K562 (cell line): ENCODE data around the gene GALNT18. TPM values are rescaled to one million over a fixed set of nuclear protein-coding genes. Genes with fewer than 3 reads are reported as not detected.

Source experiments
- ATAC-seq: fragments of 200-7000 bp; cut with Tn5 transposase; 3 replicates; pipeline ENCODE4 v1.9.1; 2020; ENCODE audit warnings: moderate library complexity
- BruUV-seq: library from RNA; stranded (reverse); fragments of 400-500 nt; replicated peaks from 2 replicates; lab custom pipeline; 2021; lab: Mats Ljungman, UMichigan
- CTCF ChIA-PET: fragments of 300-600 bp; formaldehyde crosslinking; extraction: SDS; loops from one replicate; lab custom pipeline; 2021; ENCODE audit warnings: low intra/inter-chr PET ratio; lab: Yijun Ruan, JAX
- POLR2A ChIA-PET: fragments of 300-600, 350-650 bp; sonication (Branson Sonifier 250); formaldehyde crosslinking; extraction: SDS; loops from one replicate; lab custom pipeline; 2021; ENCODE audit warnings: antibody characterized with exemption, inconsistent platforms; lab: Yijun Ruan, JAX
- DNase-seq, 4 experiments: peaks; one replicate each; pipeline versions ENCODE4 v3.0.0 to v3.0.0-alpha.2; 2011 to 2018; ENCODE audit warnings: low spot score in 3 of 4, mixed read lengths in 3 of 4; ENCODE audit errors: extremely low read depth in 1 of 4
- FAIRE-seq: peaks from 2 replicates; lab custom pipeline; 2011; peaks lifted over from hg19 to GRCh38; lab: Jason Lieb, UNC
- H2AFZ ChIP-seq: 2 replicates; pipeline ENCODE4 v1.6.0; 2011; ENCODE audit warnings: low read depth, low read length, control low read depth, inconsistent platforms
- H3K27ac ChIP-seq: fragments of 200-600 bp; 3 replicates; pipeline ENCODE4 v1.8.0; 2011; ENCODE audit warnings: low read depth, mild to moderate bottlenecking, control low read depth, inconsistent platforms, low read length, moderate library complexity, mixed read lengths; ENCODE audit errors: extremely low read depth
- H3K27me3 ChIP-seq, 2 experiments: fragments of 300-600 bp in 1 of 2; 2 replicates in 1 of 2; 3 replicates in 1 of 2; pipeline versions ENCODE4 v1.6.0 to v1.8.0; 2011; ENCODE audit warnings: inconsistent platforms in 2 of 2, low read length in 2 of 2, mild to moderate bottlenecking in 1 of 2, mixed read lengths in 1 of 2, moderate library complexity in 1 of 2; ENCODE audit not compliant: control insufficient read depth in 2 of 2, insufficient read depth in 2 of 2
- H3K36me3 ChIP-seq: fragments of 300-600 bp; 3 replicates; pipeline ENCODE4 v1.8.0; 2011; ENCODE audit warnings: mild to moderate bottlenecking, low read length, inconsistent platforms; ENCODE audit not compliant: control insufficient read depth, insufficient read depth
- H3K4me1 ChIP-seq, 2 experiments: fragments of 200-600 bp in 1 of 2; replicated peaks in 1 of 2; 2 replicates in 1 of 2; 3 replicates in 1 of 2; pipeline versions ENCODE4 v1.5.1 to v1.8.0; 2011; ENCODE audit warnings: inconsistent platforms in 2 of 2, low read length in 2 of 2, mild to moderate bottlenecking in 1 of 2, mixed read lengths in 1 of 2, moderate library complexity in 1 of 2; ENCODE audit not compliant: control insufficient read depth in 2 of 2, insufficient read depth in 2 of 2
- H3K4me2 ChIP-seq: 2 replicates; pipeline ENCODE4 v1.6.1; 2011; ENCODE audit warnings: low read length, control low read depth, inconsistent platforms, mixed read lengths; ENCODE audit not compliant: insufficient read depth
- H3K4me3 ChIP-seq: fragments of 200-600 bp; sonication (generic), shearing (Covaris generic); 2 replicates; pipeline ENCODE4 v1.5.1; 2016; ENCODE audit warnings: control low read depth, inconsistent platforms
- H3K79me2 ChIP-seq: fragments of 200-600 bp; 3 replicates; pipeline ENCODE4 v1.8.0; 2011; ENCODE audit warnings: low read length, inconsistent platforms; ENCODE audit not compliant: control insufficient read depth, insufficient read depth
- H3K9ac ChIP-seq, 2 experiments: 2 replicates each; pipeline versions ENCODE4 v1.6.0 to v1.6.1; 2011; ENCODE audit warnings: low read depth in 2 of 2, low read length in 2 of 2, control low read depth in 1 of 2, inconsistent platforms in 1 of 2, mild to moderate bottlenecking in 1 of 2, mixed read lengths in 1 of 2; ENCODE audit not compliant: insufficient read depth in 1 of 2
- H3K9me1 ChIP-seq: one replicate; pipeline ENCODE4 v1.6.0; 2011; ENCODE audit warnings: inconsistent platforms, mild to moderate bottlenecking, low read length, moderate library complexity; ENCODE audit not compliant: control insufficient read depth, insufficient read depth
- H3K9me3 ChIP-seq: replicated peaks from 2 replicates; pipeline ENCODE4 v1.5.1; 2011; ENCODE audit warnings: low read depth, low read length, inconsistent platforms; ENCODE audit not compliant: control insufficient read depth, insufficient read depth
- H4K20me1 ChIP-seq: replicated peaks from 2 replicates; pipeline ENCODE4 v1.6.1; 2011; ENCODE audit warnings: low read length, inconsistent platforms, mixed read lengths; ENCODE audit not compliant: control insufficient read depth, insufficient read depth
- CREBBP ChIP-seq: IDR thresholded peaks from one replicate; pipeline ENCODE4 v1.6.1; 2012; ENCODE audit warnings: low read depth, mild to moderate bottlenecking, control low read depth, inconsistent platforms, low read length
- CTCFL ChIP-seq: IDR thresholded peaks from 2 replicates; pipeline ENCODE4 v1.6.1; 2011; ENCODE audit warnings: borderline replicate concordance, low read depth, mild to moderate bottlenecking, moderate library complexity, low read length; ENCODE audit not compliant: insufficient read depth, poor library complexity, severe bottlenecking
- FOXK1 ChIP-seq: sonication (generic); formaldehyde crosslinking; IDR thresholded peaks from 2 replicates; pipeline ENCODE4 v1.8.0; 2022; ENCODE audit warnings: missing genetic modification reagents, mild to moderate bottlenecking, borderline replicate concordance
- GABPB2 ChIP-seq: fragments of 250-450 bp; sonication (Bioruptor Pico); conservative IDR thresholded peaks from 2 replicates; pipeline ENCODE4 v1.5.1; 2021; ENCODE audit warnings: mild to moderate bottlenecking
- HEY1 ChIP-seq: fragments of 250-450 bp; sonication (Bioruptor Pico); IDR thresholded peaks from 2 replicates; pipeline ENCODE4 v1.5.0; 2020; ENCODE audit warnings: mild to moderate bottlenecking, moderate library complexity, borderline replicate concordance
- NR3C1 ChIP-seq: sonication (generic); formaldehyde crosslinking; IDR thresholded peaks from 2 replicates; pipeline ENCODE4 v1.8.1; 2022; ENCODE audit warnings: missing genetic modification reagents
- ZNF239 ChIP-seq: fragments of 250-450 bp; sonication (Bioruptor Pico); IDR thresholded peaks from 2 replicates; pipeline ENCODE4 v1.4.0; 2020; ENCODE audit warnings: mild to moderate bottlenecking
- WGBS: fragments of 100-300 bp; shearing (Covaris generic); methylation state at CpG from one replicate; pipeline ENCODE4 v1.1.6; 2016; ENCODE audit warnings: low coverage, mixed read lengths; ENCODE audit not compliant: insufficient coverage; ENCODE audit errors: missing lambda C conversion rate; 5-methylcytosine and 5-hydroxymethylcytosine counted together
- in situ Hi-C: fragments of 300-500 bp; cut with MboI; formaldehyde crosslinking; loops from 4 replicates; pipeline ENCODE4 v1.15.0; 2018; ENCODE audit warnings: inconsistent platforms, mixed read lengths
- intact Hi-C: fragments of 100-400 bp; cut with micrococcal nuclease; formaldehyde crosslinking; loops from 2 replicates; pipeline ENCODE4 v1.14.2; 2022
- polyA plus RNA-seq, 8 experiments: library from polyadenylated mRNA; depleted of rRNA in 4 of 8; stranded (reverse) in 5 of 8; unstranded in 3 of 8; fragments of >200 nt; fragmentation: Nextera tagmentation in 2 of 8; fragmentation: Illumina TruSeq in 1 of 8; extraction: Ambion mirVana in 2 of 8; extraction: Trizol in 1 of 8; gene quantifications; 2 replicates each; pipeline versions ENCODE4 v1.2.1 to v1.2.3, GENCODE V29; 2011 to 2014; ENCODE audit warnings: inconsistent platforms in 1 of 8, missing spikeins in 1 of 8
- total RNA-seq, 7 experiments: library from RNA; depleted of rRNA in 6 of 7; stranded (reverse); fragments of >200 nt in 6 of 7; fragmentation: Illumina TruSeq in 2 of 7; extraction: Trizol in 2 of 7; gene quantifications; 2 replicates each; pipeline versions ENCODE4 v1.2.1 to v1.2.3, GENCODE V29; 2011 to 2021; ENCODE audit warnings: low replicate concordance in 1 of 7

The GALNT18 gene
- total and polyA plus RNA-seq, 9 of the 15 experiments (the other 6 are each of a cell fraction or from before 2014, with no cell fraction given), result not detected

- intact Hi-C loops (no loop called here), in situ Hi-C loops (loop anchor here (25.0 kb wide), 1 partner anchor 466 kb away; no protein-coding TSS in a partner anchor)
- no peak overlapping the region for H3K9ac ChIP-seq
- H3K4me1 ChIP-seq, result no peaks in the 10 kb centered on the region
- no peak overlapping the region for H3K4me2 ChIP-seq
- TF ChIP-seq NR3C1 (CRISPR knock-in tag), result no peak
- no peak for TF ChIP-seq ZNF239 (CRISPR knock-in tag)
- TF ChIP-seq HEY1 (CRISPR knock-in tag), result no peak
- TF ChIP-seq CTCFL, result no peak
- no peak for TF ChIP-seq CREBBP
- TF ChIP-seq GABPB2 (CRISPR knock-in tag), result no peak
- TF ChIP-seq FOXK1 (CRISPR knock-in tag), result no peak
- H3K79me2 ChIP-seq, result no peaks in the 10 kb centered on the region
- H4K20me1 ChIP-seq, result no peaks in the 10 kb centered on the region; the same call in 1 of the 2 replicates
- H2AFZ ChIP-seq, result no peak overlapping the region
- POLR2A ChIA-PET, result no interaction called here
- H3K4me3 ChIP-seq, result no peak overlapping the region
- no TSS peak for BruUV-seq
- H3K9me1 ChIP-seq, result no peaks in the 10 kb centered on the region
- DNase-seq (no peak), FAIRE-seq (no peak), ATAC-seq (no peak)
- H3K9me3 ChIP-seq, result no peaks in the 10 kb centered on the region
- no peaks in the 10 kb centered on the region for H3K36me3 ChIP-seq
- H3K27me3 ChIP-seq, result peaks cover 0 to 18% of the 10 kb centered on the region in 2 experiments; a peak in 2 of 5 replicates
- WGBS, result 0% methylated on average over 4 of the region's 4 CpGs
- CTCF ChIA-PET, result no interaction called here
- no peak overlapping the region for H3K27ac ChIP-seq
Measured at GRCh38 chr11:11253497-11253896, 368.3 kb downstream of the GALNT18 start.
